ENCODE results near the gene KHK. TPM values are rescaled to one million over a fixed set of nuclear protein-coding genes. Genes with fewer than 3 reads are reported as not detected.

Gene KHK
- 7.9 and 9.3 TPM in 2 replicates for total RNA-seq (2022)
- percentile 40 among the genes with signal in this experiment for Bru-seq, nascent RNA
- percentile 47 among the genes with signal in this experiment for BruChase-seq, experiment 1, labeled RNA remaining after a 2-hour chase
- BruChase-seq, experiment 2, labeled RNA remaining after a 6-hour chase: percentile 45 among the genes with signal in this experiment
- long read RNA-seq, transcript KHK-202 (8 exons, 2,411 nt): major isoform, 11 of 23 reads
- long read RNA-seq, partial matches to known transcripts: 1 of 23 reads
- long read RNA-seq, other reads (novel, unspliced or antisense): 11 of 23 reads

DNA sequence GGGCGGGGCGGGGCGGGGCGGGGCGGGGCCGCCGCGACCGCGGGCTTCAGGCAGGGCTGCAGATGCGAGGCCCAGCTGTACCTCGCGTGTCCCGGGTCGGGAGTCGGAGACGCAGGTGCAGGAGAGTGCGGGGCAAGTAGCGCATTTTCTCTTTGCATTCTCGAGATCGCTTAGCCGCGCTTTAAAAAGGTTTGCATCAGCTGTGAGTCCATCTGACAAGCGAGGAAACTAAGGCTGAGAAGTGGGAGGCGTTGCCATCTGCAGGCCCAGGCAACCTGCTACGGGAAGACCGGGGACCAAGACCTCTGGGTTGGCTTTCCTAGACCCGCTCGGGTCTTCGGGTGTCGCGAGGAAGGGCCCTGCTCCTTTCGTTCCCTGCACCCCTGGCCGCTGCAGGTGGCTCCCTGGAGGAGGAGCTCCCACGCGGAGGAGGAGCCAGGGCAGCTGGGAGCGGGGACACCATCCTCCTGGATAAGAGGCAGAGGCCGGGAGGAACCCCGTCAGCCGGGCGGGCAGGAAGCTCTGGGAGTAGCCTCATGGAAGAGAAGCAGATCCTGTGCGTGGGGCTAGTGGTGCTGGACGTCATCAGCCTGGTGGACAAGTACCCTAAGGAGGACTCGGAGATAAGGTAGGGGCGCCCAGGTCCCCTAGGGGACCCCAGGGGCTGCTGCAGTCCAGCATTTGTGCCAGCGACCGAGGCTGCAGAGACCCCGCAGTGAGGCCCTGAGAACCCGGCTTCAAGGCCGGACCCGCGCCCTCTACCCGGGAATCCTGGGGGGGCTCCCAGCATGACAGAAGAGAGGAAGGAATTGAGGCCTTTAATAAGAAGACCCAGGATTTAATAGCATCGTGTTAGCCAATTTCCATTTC lies at the start of gene KHK:
Gene KHK (plus strand): TSS at position 49 of the 870 bp plus-strand sequence. CDS start 488 bp downstream, at position 537.
- Histone ChIP-seq H3K9me3 (no peaks in the 10 kb centered on the region), H3K36me3 (ENCODE audit: control insufficient read depth, insufficient read depth, low read length) (no peaks in the 10 kb centered on the region), H3K4me3 (ENCODE audit: low read depth, low read length) (peak within 1 kb of the TSS; percentile 86), H3K27me3 (replicated peaks; ENCODE audit: control insufficient read depth, insufficient read depth, low read length) (no peaks in the 10 kb centered on the region), H3K4me1 (peaks cover under 1% of the 10 kb centered on the region; the same call in 1 of the 2 replicates)
- H3K4me3 Mint-ChIP-seq (ENCODE audit: unreplicated experiment): peak within 1 kb of the TSS; percentile 89
- H3K27ac Mint-ChIP-seq (ENCODE audit: unreplicated experiment): peak within 1 kb of the TSS; percentile 66
- intact Hi-C loops (cut with micrococcal nuclease; ENCODE audit: unreplicated experiment): loop anchor here (1.0 kb wide), 2 partner anchors 16 to 37 kb away; partner anchors contain the start of gene OST4
- no peaks in the 10 kb centered on the region for H3K9me3 Mint-ChIP-seq (ENCODE audit: unreplicated experiment)
- H3K36me3 Mint-ChIP-seq (ENCODE audit: insufficient read depth, unreplicated experiment): no peaks in the 10 kb centered on the region
- H3K4me1 Mint-ChIP-seq (ENCODE audit: low read depth, unreplicated experiment): peaks cover 12% of the 10 kb centered on the region
- TF ChIP-seq, protein P1, sequence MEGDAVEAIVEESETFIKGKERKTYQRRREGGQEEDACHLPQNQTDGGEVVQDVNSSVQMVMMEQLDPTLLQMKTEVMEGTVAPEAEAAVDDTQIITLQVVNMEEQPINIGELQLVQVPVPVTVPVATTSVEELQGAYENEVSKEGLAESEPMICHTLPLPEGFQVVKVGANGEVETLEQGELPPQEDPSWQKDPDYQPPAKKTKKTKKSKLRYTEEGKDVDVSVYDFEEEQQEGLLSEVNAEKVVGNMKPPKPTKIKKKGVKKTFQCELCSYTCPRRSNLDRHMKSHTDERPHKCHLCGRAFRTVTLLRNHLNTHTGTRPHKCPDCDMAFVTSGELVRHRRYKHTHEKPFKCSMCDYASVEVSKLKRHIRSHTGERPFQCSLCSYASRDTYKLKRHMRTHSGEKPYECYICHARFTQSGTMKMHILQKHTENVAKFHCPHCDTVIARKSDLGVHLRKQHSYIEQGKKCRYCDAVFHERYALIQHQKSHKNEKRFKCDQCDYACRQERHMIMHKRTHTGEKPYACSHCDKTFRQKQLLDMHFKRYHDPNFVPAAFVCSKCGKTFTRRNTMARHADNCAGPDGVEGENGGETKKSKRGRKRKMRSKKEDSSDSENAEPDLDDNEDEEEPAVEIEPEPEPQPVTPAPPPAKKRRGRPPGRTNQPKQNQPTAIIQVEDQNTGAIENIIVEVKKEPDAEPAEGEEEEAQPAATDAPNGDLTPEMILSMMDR (IDR thresholded peaks at IDR 0.05; ENCODE audit: insufficient read depth in 1 of 2, low read depth in 1 of 2, low read length in 1 of 2, severe bottlenecking in 1 of 2, unreplicated experiment in 1 of 2): no peak
- DNase-seq: peak; percentile 75 to 76
- BruUV-seq (replicated peaks): TSS peak; percentile 35
- POLR2A ChIA-PET: interaction anchor here (0.5 to 1.3 kb wide), 7 partner anchors 9 to 206 kb away, joined by 3 to 6 read pairs (median 4); partner anchors contain the start of genes CAD, OST4 and TMEM214
- no peaks in the 10 kb centered on the region for H3K27me3 Mint-ChIP-seq (ENCODE audit: insufficient read depth, unreplicated experiment)
- CTCF ChIA-PET: interaction anchor here (0.6 to 2.5 kb wide), 13 partner anchors 10 to 240 kb away, joined by 3 to 11 read pairs (median 5); partner anchors contain the start of genes ABHD1, AGBL5 and OST4

DNA sequence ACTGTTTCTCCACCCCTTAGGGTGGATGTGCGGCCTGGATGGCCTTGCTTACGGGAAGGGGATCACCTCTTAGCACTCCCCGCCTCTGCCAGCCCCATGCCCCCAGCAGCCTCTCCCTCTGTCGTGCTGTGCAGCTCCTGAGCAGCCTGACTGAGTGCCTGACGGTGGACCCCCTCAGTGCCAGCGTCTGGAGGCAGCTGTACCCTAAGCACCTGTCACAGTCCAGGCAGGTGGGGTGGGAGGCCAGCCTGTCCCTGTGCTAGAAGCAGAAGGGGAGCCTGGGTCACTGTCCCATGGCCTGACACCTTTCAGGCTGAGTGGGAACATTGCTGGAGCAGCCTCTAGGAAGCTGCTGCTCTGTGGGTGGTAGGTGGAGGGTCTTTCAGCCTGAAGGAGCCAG lies 48.6 kb upstream of the KHK start:
- TF ChIP-seq, protein P1 (IDR thresholded peaks at IDR 0.05; ENCODE audit: insufficient read depth in 1 of 2, low read depth in 1 of 2, low read length in 1 of 2, severe bottlenecking in 1 of 2, unreplicated experiment in 1 of 2): no peak
- H3K36me3 Mint-ChIP-seq (ENCODE audit: insufficient read depth, unreplicated experiment): peaks cover 47% of the 10 kb centered on the region
- CTCF ChIA-PET: interaction anchor here (0.7 kb wide), 1 partner anchor 21 kb away, joined by 3 read pairs; no protein-coding TSS in a partner anchor
- Histone ChIP-seq H3K4me1 (peaks cover 5% of the 10 kb centered on the region; the same call in 1 of the 2 replicates), H3K9me3 (no peaks in the 10 kb centered on the region), H3K27me3 (replicated peaks; ENCODE audit: control insufficient read depth, insufficient read depth, low read length) (no peaks in the 10 kb centered on the region), H3K4me3 (ENCODE audit: low read depth, low read length) (no peak overlapping the region), H3K36me3 (ENCODE audit: control insufficient read depth, insufficient read depth, low read length) (peaks cover 2% of the 10 kb centered on the region)
- POLR2A ChIA-PET: no interaction called here
- H3K27me3 Mint-ChIP-seq (ENCODE audit: insufficient read depth, unreplicated experiment): no peaks in the 10 kb centered on the region
- no peak overlapping the region for H3K27ac Mint-ChIP-seq (ENCODE audit: unreplicated experiment)
- no peaks in the 10 kb centered on the region for H3K9me3 Mint-ChIP-seq (ENCODE audit: unreplicated experiment)
- no peak for DNase-seq
- H3K4me3 Mint-ChIP-seq (ENCODE audit: unreplicated experiment): no peak overlapping the region
- BruUV-seq (replicated peaks): no TSS peak
- H3K4me1 Mint-ChIP-seq (ENCODE audit: low read depth, unreplicated experiment): peaks cover 7% of the 10 kb centered on the region
- intact Hi-C loops (cut with micrococcal nuclease; ENCODE audit: unreplicated experiment): no loop called here
